Activated CD8-positive, alpha-beta memory T cell treated with anti-CD3 and anti-CD28 coated beads for 24 hours (primary cell): ENCODE measurements around the gene BCL11B.
"Not testable (repeated sequence)": the region's sequence is repeated elsewhere in the genome, so short reads cannot be mapped to it uniquely, and the experiment has no call there.

ENCODE experiments used
- DNase-seq: peaks from one replicate; pipeline ENCODE4 v3.0.0-alpha.2; 2020

The BCL11B gene

DNA sequence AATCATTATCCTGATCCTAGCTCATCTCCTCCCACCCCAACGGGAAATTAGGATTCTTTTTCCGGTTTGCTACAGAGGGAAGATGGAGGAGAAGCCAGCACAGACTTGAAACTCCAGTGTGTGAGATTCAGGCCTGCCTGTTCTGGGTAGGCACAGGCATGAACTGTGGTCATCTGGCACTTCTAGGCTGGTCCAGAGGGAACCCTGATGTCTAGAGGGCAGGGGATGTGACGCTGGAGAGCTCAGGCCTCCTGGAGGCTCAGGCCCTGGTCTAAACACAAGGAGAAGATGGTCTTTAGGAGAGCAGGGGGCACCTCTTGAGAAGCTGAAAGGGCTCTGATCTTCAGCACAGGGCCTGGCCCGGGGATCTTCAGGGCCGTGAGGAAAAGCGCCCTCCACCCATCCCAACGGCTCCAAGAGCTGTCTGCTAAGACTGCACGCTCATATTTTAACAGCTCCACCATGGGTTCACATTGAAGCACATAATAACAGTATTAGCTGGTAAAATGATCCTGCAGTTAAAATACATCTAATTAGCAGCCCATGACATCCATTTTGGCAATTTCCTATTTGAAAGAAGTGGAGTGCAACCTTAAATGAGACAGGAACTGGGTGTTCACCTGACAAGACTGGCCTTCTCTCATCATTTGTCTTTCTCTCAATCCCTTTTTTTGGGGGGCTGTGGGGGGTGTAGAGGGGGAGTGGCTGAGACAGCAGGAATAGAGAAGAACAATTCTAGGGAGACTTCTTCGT is 35.4 kb downstream of the BCL11B start:
- no peak for DNase-seq

DNA sequence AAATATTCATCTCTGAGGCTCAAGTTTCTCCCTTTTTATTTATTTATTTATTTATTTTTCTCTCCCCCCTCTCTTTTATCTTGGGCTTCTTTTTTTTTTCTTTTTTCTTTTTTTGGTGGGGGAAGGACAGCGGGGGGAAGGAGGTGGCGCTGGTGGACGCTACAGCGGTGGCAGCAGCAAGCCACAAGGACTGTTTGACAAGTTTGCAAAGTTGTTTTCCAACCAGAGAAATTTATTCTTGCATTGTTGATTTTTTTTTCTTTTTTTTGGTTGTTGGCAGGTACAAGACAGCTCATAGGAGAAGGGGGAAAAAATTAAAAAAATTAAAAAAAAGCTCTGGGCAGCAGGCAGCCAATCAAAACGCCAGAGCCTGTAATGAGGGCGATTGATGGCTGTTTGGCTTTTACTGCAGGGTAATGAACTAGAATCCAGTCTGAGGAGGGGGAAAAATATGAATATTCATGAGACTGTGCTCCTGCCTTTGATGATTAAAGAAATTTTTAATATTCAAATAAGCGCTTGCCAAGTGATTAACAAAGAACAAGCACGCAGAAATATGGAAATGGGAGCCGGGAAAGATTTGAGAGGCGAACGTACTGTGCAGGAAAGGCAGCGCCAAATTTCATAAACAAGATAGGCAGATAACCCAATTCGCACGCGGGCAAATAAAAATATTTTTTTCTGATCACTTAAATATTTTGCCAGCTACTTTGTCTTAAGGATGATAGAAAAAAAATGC is 36.2 kb downstream of the BCL11B start:
- DNase-seq = no peak

DNA sequence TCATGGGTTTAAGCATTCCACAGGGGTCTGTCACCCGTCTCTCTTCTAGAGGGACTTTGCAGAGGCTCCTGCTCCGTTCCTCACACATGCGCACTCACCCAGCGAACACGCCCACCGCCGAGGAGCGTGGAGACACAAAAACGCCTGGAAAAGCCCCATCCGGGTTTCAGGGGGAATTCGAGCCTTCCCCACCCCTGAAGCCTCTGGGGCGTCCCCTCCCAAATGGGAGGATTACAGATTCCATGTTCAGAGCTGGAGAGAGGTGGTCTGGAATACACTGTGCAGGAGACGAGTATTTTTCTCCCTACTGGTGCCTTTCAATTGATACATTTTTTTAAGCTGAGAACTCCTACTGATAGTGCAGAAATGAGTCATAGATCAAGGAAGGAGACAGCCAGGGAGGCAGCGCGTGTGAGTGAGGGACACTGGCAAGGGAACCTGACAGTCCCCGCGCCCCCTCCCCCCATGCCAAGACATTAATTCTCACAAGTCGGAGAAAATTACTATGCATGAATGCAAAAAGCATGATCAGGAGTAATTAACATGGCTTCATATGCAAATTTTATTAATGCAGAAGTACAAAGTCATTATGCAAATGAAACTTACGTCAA is 36.9 kb downstream of the BCL11B start:
- peak; percentile 89 for DNase-seq

DNA sequence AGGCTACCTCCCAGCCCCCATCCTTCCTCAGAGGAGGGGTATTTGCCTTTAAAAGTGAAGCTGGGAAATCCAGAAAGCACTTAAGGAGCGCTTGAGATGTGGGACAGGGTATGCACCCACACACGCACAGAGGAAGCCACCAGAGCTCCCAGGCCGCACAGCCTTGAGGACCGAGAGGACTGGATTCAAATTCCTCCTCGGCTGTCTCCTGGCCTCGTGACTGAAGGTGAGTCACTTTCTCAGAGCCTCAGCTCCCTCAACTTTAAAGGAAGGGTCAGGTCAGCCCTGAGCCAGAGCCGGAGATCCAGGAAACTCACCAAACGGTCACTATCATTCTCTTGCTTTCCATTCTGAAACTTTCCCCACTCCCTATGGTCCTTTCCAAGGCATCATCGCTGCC is 37.6 kb downstream of the BCL11B start:
- DNase-seq = no peak

DNA sequence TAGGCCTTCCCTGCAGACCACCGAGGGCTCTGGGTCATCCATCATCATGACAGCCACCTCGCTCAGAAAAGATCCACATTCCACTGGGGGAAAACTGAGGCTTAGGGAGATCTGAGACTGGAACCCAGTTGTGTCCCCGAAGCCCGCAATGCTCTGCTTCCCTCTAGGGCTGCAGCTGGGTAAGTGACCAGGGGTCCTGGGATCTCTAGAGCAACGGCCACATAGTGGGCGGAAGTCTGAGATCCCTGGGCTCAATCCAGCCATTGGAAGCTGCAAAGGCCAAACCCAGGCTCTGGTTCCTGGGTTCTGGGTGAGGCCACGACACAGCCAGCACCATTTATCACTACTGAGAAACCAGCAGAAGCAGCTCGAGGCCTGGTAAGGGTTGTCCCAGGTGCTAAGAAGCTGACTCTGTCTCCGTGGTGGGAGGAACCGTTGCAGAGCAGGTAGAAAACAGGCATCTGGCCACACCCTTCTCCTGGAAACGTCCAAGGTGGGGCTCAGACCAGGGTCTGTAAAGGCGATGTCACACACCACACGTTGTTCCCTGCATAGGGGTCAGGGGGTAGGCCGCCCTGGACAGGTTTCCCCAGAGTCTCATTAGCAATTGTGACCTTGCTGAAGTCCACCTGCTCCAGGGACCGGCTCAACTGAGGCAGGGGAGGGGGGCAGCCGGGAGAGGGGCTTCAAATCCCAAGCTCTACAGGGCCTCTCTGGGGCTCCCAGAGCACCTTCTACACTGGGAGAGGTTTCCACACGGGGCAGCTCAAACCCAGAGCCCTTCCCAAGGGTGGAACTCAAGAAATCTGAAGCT is 38.6 kb downstream of the BCL11B start:
- no peak for DNase-seq

DNA sequence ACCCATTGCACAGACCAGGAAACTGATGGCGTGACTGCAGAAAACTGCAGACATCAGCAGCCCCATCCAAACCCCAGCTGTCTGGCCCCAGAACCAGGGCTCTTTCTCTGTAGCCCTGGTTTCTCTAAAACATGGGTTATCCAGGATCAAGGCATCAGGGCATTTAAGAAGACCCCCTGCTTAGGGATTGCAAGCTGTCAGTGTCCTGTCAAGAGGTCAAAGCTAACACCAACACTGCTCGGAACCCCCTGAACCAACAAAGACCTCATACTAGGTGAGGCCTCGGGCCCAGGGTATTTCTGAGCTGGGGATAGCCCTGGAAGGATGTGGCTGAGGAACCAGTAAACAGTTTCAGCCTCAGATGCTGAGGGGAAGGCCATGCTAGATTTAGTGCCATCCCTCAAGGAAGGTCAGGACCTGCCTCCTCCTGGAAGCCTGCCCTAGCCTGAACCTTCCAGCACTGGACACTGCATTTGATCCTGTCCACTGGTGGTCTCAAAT is 39.2 kb downstream of the BCL11B start:
- DNase-seq = no peak

DNA sequence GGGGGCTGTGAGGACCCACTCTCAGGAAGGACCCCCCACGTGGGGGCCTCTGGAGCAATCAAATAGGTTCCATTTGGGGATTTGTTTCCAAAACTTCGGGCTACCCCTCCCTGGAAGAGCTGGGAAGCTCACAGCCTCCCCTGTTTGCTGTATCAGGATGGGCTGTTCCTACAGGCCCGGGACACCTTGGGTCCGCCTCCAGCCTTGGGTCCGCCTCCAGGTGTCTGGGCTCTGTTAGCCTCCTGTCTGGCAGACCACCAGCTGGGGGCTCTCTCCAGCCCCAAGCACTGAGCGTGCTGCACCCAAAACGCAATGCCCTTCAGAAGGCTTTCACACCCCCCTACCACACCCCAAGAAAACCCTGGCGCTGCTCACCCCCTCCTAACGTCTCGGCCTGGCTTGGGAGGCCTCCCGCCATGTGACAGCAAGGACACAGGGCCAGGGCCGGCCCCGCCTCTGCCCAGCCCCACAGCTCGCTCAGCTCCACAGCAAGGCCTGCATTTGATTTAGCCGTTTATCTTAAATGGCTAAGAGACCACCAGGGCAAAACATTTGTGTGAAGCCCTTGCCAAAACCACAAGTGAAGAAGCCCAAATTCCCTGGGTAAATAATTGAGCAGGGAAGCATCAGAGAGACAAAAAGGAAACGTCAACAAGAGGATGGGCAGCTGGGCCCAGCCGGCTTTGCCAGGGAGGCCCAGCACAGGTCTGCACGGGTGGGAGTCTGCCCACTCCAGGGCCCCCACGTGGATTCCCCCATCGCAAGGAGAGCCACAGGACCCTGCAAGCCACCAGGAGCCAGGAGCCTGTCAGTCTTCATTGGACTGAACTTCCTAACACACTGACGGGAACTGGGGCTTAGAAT is 39.9 kb downstream of the BCL11B start:
- DNase-seq = no peak

DNA sequence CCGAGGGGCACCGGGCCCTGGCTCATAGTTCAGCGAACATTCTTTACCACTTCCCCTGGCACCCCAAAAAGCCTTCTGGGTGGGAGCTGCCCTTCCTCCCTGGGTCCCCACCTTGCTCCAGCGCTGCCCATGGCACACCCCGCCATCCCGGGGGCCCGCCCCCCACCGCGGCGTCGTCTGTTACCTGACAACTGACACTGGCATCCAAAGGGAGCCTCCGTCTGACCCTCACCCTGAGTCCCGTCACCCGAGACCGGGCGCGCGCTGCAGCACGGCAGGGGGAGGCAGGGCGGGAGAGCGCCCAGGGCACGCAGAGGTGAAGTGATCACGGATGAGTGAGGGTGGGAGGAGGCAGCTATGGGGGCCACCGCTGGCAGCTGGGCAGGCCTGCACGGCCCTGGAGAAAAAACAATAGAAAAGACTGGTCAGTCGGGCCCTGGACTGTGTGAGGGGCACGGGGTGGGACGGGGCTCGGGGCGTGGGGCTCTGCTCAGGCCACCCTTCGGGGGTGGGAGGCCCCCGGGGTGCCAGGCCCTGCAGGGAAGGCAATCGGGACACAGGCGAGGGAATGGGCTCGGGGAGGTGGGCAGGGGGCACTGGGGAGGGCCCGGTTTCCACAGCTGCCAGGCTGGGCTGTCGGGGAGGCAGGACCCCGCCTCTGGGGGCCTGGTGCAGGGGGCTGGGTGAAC is 40.7 kb downstream of the BCL11B start:
- no peak for DNase-seq

DNA sequence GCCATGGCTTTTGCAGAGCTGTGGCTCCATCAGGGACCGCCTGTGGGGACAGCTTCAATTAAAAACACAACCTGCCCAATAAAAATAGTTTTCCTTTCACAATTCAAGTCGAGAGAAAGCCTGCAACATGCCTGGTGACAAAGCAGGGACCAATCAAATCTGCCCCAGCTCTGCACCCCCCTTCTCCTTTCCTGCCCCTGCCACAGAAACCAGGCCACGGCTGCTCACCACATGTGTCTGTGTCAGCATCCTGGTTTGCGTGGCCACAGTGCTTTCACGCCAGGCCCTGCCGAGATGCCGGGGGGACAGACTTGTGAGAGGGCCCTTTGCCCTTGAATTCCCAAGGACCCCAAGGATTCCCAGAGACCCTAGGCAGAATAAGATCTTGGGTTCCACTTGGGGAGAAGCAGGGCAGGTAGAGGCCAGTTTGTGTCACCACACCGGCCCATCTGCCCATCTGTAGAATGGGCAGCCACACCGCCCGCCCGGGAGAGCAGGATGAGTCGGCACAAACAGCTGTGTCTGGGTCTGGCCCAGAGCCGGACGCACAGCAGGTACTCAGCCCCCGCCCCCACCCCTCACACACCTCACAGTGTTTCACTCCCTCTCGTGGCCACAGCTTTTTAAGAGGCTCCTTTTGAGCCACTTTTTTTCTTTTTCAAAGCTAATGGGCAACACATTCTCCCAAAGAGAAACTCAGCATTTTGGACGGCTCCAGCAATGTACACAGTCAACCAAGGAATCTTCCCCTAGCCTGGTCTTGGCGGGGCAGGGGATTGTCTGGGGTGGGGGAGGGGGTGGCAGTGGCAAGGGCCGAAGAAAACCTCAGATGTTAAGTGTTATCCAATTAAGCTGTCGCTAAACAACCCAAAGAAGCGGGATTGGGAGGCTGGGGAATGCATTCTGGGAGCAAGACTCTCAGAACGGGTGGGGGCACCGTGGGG is 41.5 kb downstream of the BCL11B start:
- DNase-seq = peak; percentile 89

DNA sequence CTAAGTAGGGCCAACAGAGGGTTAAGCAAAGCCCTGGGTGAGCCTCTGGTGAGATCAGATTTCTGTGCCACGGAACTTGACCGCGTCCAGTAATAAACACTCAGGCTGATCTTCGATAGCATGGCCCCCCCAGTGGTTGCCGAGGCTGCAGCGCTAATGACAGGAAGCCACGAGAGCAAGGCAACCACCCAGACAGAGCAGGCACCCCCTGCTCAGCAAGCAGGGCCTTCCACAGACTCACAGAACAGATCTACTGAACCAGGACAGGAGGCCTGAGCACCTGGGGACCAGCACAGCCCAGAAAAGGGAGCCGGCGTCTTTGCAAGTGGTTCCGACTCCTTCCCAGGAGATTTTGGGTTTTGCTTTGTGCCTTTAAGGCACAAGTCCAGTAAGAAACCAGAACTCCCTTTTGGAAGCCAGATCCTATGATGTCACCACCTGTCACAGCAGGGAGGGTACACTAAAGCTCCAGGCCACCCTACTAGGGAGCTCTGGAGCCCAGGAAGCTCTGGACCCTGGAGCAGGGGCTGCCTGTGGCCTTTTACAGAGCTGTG is 42.3 kb downstream of the BCL11B start:
- DNase-seq = peak; percentile 76

DNA sequence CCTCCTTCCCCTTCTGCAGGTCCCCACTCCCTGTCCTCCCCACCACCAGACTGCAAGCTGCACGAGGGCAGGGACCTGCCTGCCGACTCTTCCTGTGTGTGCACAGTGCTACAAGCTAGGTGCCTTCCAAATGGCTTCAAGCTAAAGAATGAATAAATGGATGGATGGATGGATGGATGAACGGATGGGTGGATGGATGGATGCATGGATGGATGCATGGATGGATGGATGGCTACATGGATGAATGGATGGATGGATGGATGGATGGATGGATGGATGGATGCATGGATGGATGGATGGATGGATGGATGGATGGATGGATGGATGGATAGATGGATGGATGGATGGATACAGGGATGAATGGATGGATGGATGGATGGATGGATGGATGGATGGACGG is 43.2 kb downstream of the BCL11B start:
- not testable (repeated sequence) for DNase-seq

DNA sequence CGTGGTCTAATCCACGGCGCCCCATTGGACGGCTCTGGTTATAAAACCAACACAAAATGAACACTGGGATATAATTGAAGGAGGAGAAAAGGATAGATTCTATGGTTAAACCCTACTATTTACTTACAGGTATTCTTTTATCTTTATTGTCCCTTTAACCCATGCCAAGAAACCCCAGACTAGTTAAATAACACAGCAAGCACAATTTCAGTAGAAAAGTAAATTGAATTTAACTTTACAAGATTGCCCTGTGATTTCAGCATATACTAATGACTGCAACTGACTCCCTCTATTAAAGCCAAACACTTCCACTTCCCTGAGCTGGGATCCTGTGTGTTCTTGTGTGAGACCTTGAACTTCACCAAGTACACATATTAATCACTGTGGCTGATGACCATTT is 45.3 kb downstream of the BCL11B start:
- DNase-seq = no peak

DNA sequence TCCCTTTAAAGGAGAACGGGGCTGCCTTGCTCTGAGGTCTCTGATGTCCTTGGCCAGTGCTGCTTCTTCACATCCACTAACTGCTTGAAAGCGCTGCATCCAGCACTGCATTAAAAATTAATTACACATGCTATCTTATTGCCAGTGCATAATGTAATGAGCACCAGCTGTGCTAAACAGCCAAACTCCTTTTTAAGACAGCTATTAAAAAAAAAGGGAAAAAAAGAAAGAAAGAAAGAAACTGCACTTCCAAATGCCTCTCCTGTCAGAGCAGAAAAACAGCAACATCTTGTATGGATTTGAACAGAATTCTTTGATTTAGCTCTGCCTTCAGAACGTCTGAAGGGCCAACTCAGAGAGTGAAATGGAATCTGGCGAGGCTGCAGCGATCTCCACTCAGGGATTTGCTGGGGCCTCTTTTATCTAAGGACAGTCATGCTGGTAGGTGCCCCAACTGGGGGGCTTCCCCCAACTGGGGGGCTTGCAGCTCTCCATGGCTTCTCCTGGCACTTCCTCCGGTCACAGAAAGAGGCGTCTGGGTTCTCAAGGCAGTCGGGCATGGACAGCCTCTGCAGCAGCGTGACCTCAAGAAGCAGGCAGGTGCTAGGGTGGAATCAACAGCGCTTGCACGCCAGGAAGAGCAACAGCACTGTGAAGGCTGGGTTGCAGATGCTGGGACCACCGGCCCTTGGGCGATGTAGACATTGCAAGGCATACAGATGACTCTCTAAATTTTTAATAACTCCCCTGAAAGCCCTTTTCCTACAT is 46.4 kb downstream of the BCL11B start:
- DNase-seq = no peak

DNA sequence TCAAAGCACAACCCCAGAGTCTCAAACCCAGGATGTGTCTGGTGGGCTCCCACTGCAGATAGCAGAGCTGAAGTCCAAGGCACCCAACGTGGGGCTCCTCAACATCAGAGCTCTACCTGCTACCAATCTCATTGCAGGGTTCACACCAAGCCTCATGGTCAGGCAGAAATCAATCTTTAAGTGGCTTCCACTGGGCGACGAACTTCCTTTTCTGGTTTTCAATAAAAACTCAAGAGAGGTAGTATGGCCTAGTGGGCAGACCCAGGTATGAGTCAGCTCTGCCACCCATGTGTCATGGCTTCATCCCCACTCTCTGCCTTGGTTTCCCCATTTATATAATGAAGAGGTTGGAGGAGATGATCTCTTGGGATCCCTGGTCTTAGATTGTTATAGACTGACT is 47.0 kb downstream of the BCL11B start:
- no peak for DNase-seq

DNA sequence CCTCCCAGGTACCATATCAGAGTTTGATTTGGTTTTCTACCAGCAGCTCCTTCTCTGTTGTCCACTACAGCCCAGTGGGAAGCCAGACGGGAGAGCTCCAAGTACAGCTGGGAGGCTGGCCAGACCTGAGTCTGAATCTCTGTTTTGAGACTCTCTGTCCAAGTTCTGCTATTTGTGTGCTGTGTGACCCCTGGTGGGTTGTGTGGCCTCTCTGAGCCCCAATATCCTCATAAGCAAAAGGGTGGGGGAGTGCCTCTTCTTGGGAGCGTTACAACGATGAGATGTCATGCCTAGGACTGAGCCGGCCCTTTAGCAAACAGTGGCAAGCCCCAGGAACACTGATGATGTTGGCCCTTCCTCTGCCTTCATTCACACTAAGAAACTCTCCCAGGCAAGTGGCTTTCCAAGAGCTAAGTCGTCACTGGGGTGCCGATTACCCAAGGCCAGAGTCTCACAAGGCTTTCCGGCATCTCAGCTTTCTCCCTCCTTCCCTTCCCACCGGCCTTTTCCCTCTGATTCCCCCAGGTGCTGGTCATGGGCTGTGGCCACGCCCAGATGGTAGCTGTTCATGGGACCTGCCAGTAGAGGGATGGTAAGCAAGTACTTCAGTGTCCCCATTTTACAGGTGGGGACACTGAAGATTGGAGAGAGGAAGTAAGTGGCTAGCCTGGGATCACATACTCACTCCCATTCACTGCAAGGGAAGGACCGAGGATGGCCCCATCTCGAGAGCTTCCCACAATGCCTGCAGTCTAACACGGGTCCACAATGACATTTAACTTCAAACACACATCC is 47.7 kb downstream of the BCL11B start:
- DNase-seq = no peak

DNA sequence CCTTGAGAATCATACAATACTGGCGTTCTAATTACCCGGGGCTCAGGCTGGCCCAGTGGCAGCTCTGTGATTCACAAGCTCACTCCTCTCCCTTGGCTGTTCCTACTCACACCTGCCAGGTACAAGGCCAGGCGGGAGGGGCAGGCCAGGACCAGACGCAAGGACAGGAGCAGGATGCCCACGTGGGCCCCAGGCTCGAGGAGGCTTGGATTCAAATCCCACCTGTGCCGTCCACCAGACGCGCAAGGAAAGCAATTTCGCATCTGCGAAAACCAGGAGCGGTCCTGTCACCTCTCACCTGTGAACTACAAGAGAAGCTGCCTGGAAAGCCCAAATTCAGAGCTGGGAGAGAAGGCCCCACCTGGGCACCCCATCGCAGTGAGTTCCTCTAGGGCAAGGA is 50.6 kb downstream of the BCL11B start:
- no peak for DNase-seq

DNA sequence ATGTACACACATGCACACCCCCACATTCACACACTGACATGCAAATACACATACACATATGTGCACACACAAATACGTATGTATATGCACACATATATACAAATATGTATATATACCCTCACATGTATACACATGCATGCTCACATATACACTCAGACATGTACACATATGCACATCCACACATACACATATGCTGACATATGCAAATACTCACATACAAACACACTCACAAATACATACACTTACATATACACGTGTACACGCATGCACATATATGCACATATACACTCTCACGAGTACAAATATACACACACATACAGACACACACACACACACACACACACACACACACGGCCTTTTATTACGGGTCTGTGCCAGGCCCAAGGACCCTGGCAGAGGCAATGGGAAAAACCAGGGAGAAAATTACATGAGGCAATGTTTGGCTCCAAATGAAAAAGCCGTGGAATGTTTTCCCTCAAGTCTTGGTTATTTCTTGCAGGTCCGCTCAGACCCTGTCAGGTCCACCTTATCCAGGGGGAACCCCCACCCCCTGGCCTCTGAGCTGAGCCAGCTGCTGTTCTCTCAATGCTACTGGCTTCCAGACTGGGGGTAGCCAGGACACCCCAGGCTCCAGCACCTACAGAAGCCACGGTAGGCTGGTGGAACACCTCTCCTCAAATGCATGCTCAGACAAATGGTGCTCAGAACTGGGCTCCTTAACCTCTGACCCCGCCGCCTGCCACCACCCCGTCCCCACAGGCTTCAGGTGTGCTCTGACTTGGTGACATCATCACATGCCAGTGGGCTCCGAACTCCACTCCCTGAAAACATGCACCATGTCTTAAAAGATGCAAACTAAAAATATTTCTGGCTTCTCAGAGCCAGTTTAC is 54.7 kb downstream of the BCL11B start:
- no peak for DNase-seq
